HG02610 (cell line): ENCODE data around the gene PARP12.

ENCODE experiments used
- ATAC-seq: cut with Tn5 transposase; IDR thresholded peaks from one replicate; pipeline ENCODE4 v1.9.1; 2021; ENCODE audit warnings: mild to moderate bottlenecking, moderate library complexity; ENCODE audit not compliant: unreplicated experiment

Gene PARP12

GRCh38 chr7:139992353-139993044 is 70.3 kb downstream of the PARP12 start:
- ATAC-seq: no peak

- no peak for ATAC-seq
Observed at GRCh38 chr7:139991911-139992310, 70.8 kb downstream of the PARP12 start.

GRCh38 chr7:139991269-139991666 is 71.5 kb downstream of the PARP12 start:
- no peak for ATAC-seq

GRCh38 chr7:139990571-139991268 is 72.0 kb downstream of the PARP12 start:
- no peak for ATAC-seq

GRCh38 chr7:139990142-139990535 is 72.6 kb downstream of the PARP12 start:
- ATAC-seq: no peak

- no peak for ATAC-seq
Observed at GRCh38 chr7:139989366-139990141, 73.2 kb downstream of the PARP12 start.

- ATAC-seq: no peak
Observed at GRCh38 chr7:139987691-139988516, 74.8 kb downstream of the PARP12 start.

GRCh38 chr7:139985811-139986210 is 76.9 kb downstream of the PARP12 start:
- ATAC-seq: no peak

GRCh38 chr7:139984642-139985539 is 77.9 kb downstream of the PARP12 start:
- ATAC-seq: no peak

- no peak for ATAC-seq
Observed at GRCh38 chr7:139982927-139983920, 79.5 kb downstream of the PARP12 start.

- no peak for ATAC-seq
Observed at GRCh38 chr7:139981511-139981895, 81.2 kb downstream of the PARP12 start.

- ATAC-seq: no peak
Observed at GRCh38 chr7:139976838-139977656, 85.7 kb downstream of the PARP12 start.

- ATAC-seq: no peak
Observed at GRCh38 chr7:139976055-139976837, 86.5 kb downstream of the PARP12 start.

- ATAC-seq: no peak
Observed at GRCh38 chr7:139974179-139974811, 88.5 kb downstream of the PARP12 start.
